ENCODE measurements around the gene SEPHS2. TPM values are rescaled to one million over a fixed set of nuclear protein-coding genes. Genes with fewer than 3 reads are reported as not detected.

The SEPHS2 gene
- total and polyA plus RNA-seq, 2 donors (not counting 3 experiments of a cell fraction or from before 2014, with no cell fraction given) = 22.9 to 32.8 TPM

DNA sequence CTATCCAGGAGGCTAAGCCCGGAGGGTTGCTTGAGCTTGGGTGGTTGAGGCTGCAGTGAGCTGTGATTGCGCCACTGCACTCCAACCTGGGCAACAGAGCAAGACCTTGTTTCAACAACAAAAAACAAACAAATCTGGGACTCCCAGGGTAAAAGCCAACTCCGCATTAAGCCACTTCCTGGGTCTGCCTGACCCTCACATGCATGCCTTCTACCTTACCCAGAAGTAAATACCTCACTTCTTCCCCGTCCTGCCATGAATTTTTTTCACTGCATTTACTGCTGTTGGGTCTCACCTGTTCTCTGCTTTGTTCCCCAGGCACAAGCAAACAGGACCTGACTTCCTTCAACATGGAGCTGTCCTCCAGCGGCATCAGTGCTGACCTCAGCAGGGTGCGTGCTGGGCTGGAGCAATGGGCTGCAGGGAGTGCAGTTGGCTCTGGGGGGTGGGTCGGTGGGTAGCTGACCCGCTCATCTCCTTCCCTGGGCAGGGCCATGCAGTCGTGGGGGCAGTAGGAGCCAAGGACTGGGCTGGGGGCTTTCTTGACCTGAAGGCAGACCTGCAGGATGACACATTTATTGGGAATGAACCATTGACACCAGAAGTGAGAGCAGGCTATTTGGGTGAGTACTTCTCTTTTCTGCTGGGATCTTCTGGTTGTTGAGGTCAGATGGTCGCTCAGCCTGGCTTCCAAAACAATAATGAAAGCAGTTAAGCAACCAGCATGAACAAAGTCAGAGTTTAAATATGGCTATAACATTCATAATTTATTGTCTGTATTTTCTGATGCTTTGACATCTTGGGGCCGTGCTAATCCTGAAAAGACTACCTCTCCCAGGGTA is 43.3 kb upstream of the SEPHS2 start:
- dilution Hi-C loops (cut with MboI; ENCODE audit: extremely low pct_ligation_motif_present, low sequenced_read_pairs) = no loop called here
- ChIA-PET CTCF (no interaction called here), POLR2A (interaction anchor here (0.8 kb wide), 1 partner anchor 10 kb away, joined by 6 read pairs; no protein-coding TSS in a partner anchor)
- H2AFZ ChIP-seq (ENCODE audit: low read depth, low read length) = no peak overlapping the region
- no peaks in the 10 kb centered on the region for H3K9me1 ChIP-seq (replicated peaks; ENCODE audit: control insufficient read depth, extremely low read depth, insufficient read depth, low read length)
- H3K27ac ChIP-seq (ENCODE audit: insufficient read depth, low read depth, low read length) = no peak overlapping the region
- no peaks in the 10 kb centered on the region for H3K9me3 ChIP-seq (replicated peaks; ENCODE audit: control insufficient read depth, insufficient read depth, low read length)
- intact Hi-C loops (cut with micrococcal nuclease) = no loop called here
- H3K4me2 ChIP-seq (ENCODE audit: insufficient read depth, low read length) = no peak overlapping the region
- no peak overlapping the region for H3K9ac ChIP-seq (replicated peaks; ENCODE audit: extremely low read depth, insufficient read depth, low read length)
- DNase-seq (ENCODE audit: low read depth, low spot score) = no peak
- no peak for FAIRE-seq
- no peaks in the 10 kb centered on the region for H3K36me3 ChIP-seq (ENCODE audit: control insufficient read depth in 2 of 2, extremely low read depth in 1 of 2, insufficient read depth in 2 of 2, low read length in 2 of 2)
- H3K4me1 ChIP-seq (ENCODE audit: control insufficient read depth, extremely low read depth, insufficient read depth, low read length) = peaks cover 16% of the 10 kb centered on the region
- no peaks in the 10 kb centered on the region for H3K79me2 ChIP-seq (ENCODE audit: control insufficient read depth, insufficient read depth, low read length)
- no peaks in the 10 kb centered on the region for H3K27me3 ChIP-seq (ENCODE audit: control insufficient read depth in 2 of 2, insufficient read depth in 2 of 2, low read length in 2 of 2)
- no peaks in the 10 kb centered on the region for H4K20me1 ChIP-seq (replicated peaks; ENCODE audit: control insufficient read depth, extremely low read depth, insufficient read depth, low read length)
- no TSS peak for BruUV-seq (replicated peaks)
- H3K4me3 ChIP-seq (replicated peaks in 1 of 3; ENCODE audit: insufficient read depth in 1 of 3, low read depth in 1 of 3, low read length in 3 of 3) = no peak overlapping the region
- TF ChIP-seq POLR2AphosphoS5 (IDR thresholded peaks at IDR 0.05; ENCODE audit: insufficient read depth, low read depth, low read length) = no peak

- Histone ChIP-seq H3K4me3 (replicated peaks in 1 of 3; ENCODE audit: insufficient read depth in 1 of 3, low read depth in 1 of 3, low read length in 3 of 3) (no peak overlapping the region), H2AFZ (ENCODE audit: low read depth, low read length) (peak overlapping the region; percentile 24), H3K27me3 (ENCODE audit: control insufficient read depth in 2 of 2, insufficient read depth in 2 of 2, low read length in 2 of 2) (no peaks in the 10 kb centered on the region), H3K27ac (ENCODE audit: insufficient read depth, low read depth, low read length) (no peak overlapping the region), H3K79me2 (ENCODE audit: control insufficient read depth, insufficient read depth, low read length) (no peaks in the 10 kb centered on the region), H4K20me1 (replicated peaks; ENCODE audit: control insufficient read depth, extremely low read depth, insufficient read depth, low read length) (no peaks in the 10 kb centered on the region), H3K9ac (replicated peaks; ENCODE audit: extremely low read depth, insufficient read depth, low read length) (no peak overlapping the region), H3K4me1 (ENCODE audit: control insufficient read depth, extremely low read depth, insufficient read depth, low read length) (peaks cover 7% of the 10 kb centered on the region), H3K36me3 (ENCODE audit: control insufficient read depth in 2 of 2, extremely low read depth in 1 of 2, insufficient read depth in 2 of 2, low read length in 2 of 2) (no peaks in the 10 kb centered on the region), H3K4me2 (ENCODE audit: insufficient read depth, low read length) (no peak overlapping the region), H3K9me1 (replicated peaks; ENCODE audit: control insufficient read depth, extremely low read depth, insufficient read depth, low read length) (no peaks in the 10 kb centered on the region), H3K9me3 (replicated peaks; ENCODE audit: control insufficient read depth, insufficient read depth, low read length) (no peaks in the 10 kb centered on the region)
- POLR2A ChIA-PET = no interaction called here
- dilution Hi-C loops (cut with MboI; ENCODE audit: extremely low pct_ligation_motif_present, low sequenced_read_pairs) (no loop called here), intact Hi-C loops (cut with micrococcal nuclease) (no loop called here)
- FAIRE-seq = peak; percentile 74
- no peak for TF ChIP-seq MYC (IDR thresholded peaks at IDR 0.05; ENCODE audit: low read depth, low read length)
- peak; percentile 19 for TF ChIP-seq FOS (IDR thresholded peaks at IDR 0.05; ENCODE audit: borderline replicate concordance, insufficient read depth, low read length)
- BruUV-seq (replicated peaks) = no TSS peak
- CTCF ChIA-PET = interaction anchor here (1.0 to 1.5 kb wide), 3 partner anchors 36 to 56 kb away, joined by 3 read pairs; partner anchors contain the start of gene DCTPP1
- peak; percentile 32 for DNase-seq (ENCODE audit: low read depth, low spot score)
Observed at GRCh38 chr16:30485818-30486436, 40.3 kb upstream of the SEPHS2 start.
